Measurements from ENCODE around the gene SPAG9. TPM values are rescaled to one million over a fixed set of nuclear protein-coding genes. Genes with fewer than 3 reads are reported as not detected.

Gene SPAG9
- total and polyA plus RNA-seq, 2 of the 8 experiments (the other 6 are each of a cell fraction or from before 2014, with no cell fraction given): 9.8 to 63.8 TPM

DNA sequence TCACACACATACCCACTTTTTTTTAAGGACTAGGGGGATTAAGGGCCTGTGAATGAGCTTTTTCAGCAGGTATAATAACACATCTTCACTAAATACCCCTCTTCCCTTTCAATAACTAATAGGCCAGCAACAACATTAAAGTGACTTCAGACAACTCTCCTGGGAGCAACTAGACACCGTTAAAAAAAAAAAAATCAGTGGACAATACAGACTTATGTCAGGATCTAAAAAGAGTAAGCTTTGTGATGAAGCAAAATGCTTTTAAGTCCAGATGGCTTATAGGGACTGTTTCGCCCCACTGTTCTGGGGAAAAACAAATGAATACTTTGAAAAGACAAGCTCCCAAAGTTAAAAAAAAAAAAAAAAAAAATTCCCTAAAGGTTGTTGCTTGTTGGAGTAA lies 29.0 kb downstream of the SPAG9 start (continued):
- TF ChIP-seq, protein P1, sequence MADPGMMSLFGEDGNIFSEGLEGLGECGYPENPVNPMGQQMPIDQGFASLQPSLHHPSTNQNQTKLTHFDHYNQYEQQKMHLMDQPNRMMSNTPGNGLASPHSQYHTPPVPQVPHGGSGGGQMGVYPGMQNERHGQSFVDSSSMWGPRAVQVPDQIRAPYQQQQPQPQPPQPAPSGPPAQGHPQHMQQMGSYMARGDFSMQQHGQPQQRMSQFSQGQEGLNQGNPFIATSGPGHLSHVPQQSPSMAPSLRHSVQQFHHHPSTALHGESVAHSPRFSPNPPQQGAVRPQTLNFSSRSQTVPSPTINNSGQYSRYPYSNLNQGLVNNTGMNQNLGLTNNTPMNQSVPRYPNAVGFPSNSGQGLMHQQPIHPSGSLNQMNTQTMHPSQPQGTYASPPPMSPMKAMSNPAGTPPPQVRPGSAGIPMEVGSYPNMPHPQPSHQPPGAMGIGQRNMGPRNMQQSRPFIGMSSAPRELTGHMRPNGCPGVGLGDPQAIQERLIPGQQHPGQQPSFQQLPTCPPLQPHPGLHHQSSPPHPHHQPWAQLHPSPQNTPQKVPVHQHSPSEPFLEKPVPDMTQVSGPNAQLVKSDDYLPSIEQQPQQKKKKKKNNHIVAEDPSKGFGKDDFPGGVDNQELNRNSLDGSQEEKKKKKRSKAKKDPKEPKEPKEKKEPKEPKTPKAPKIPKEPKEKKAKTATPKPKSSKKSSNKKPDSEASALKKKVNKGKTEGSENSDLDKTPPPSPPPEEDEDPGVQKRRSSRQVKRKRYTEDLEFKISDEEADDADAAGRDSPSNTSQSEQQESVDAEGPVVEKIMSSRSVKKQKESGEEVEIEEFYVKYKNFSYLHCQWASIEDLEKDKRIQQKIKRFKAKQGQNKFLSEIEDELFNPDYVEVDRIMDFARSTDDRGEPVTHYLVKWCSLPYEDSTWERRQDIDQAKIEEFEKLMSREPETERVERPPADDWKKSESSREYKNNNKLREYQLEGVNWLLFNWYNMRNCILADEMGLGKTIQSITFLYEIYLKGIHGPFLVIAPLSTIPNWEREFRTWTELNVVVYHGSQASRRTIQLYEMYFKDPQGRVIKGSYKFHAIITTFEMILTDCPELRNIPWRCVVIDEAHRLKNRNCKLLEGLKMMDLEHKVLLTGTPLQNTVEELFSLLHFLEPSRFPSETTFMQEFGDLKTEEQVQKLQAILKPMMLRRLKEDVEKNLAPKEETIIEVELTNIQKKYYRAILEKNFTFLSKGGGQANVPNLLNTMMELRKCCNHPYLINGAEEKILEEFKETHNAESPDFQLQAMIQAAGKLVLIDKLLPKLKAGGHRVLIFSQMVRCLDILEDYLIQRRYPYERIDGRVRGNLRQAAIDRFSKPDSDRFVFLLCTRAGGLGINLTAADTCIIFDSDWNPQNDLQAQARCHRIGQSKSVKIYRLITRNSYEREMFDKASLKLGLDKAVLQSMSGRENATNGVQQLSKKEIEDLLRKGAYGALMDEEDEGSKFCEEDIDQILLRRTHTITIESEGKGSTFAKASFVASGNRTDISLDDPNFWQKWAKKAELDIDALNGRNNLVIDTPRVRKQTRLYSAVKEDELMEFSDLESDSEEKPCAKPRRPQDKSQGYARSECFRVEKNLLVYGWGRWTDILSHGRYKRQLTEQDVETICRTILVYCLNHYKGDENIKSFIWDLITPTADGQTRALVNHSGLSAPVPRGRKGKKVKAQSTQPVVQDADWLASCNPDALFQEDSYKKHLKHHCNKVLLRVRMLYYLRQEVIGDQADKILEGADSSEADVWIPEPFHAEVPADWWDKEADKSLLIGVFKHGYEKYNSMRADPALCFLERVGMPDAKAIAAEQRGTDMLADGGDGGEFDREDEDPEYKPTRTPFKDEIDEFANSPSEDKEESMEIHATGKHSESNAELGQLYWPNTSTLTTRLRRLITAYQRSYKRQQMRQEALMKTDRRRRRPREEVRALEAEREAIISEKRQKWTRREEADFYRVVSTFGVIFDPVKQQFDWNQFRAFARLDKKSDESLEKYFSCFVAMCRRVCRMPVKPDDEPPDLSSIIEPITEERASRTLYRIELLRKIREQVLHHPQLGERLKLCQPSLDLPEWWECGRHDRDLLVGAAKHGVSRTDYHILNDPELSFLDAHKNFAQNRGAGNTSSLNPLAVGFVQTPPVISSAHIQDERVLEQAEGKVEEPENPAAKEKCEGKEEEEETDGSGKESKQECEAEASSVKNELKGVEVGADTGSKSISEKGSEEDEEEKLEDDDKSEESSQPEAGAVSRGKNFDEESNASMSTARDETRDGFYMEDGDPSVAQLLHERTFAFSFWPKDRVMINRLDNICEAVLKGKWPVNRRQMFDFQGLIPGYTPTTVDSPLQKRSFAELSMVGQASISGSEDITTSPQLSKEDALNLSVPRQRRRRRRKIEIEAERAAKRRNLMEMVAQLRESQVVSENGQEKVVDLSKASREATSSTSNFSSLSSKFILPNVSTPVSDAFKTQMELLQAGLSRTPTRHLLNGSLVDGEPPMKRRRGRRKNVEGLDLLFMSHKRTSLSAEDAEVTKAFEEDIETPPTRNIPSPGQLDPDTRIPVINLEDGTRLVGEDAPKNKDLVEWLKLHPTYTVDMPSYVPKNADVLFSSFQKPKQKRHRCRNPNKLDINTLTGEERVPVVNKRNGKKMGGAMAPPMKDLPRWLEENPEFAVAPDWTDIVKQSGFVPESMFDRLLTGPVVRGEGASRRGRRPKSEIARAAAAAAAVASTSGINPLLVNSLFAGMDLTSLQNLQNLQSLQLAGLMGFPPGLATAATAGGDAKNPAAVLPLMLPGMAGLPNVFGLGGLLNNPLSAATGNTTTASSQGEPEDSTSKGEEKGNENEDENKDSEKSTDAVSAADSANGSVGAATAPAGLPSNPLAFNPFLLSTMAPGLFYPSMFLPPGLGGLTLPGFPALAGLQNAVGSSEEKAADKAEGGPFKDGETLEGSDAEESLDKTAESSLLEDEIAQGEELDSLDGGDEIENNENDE (IDR thresholded peaks at IDR 0.05; ENCODE audit: insufficient replicate concordance, low read length): no peak
- TF ChIP-seq KDM5A (IDR thresholded peaks at IDR 0.05; ENCODE audit: low read length): no peak
- TF ChIP-seq HDAC2 (IDR thresholded peaks at IDR 0.05; ENCODE audit: borderline replicate concordance in 1 of 2, low read depth in 2 of 2, low read length in 2 of 2): no peak
- TF ChIP-seq, protein P2, sequence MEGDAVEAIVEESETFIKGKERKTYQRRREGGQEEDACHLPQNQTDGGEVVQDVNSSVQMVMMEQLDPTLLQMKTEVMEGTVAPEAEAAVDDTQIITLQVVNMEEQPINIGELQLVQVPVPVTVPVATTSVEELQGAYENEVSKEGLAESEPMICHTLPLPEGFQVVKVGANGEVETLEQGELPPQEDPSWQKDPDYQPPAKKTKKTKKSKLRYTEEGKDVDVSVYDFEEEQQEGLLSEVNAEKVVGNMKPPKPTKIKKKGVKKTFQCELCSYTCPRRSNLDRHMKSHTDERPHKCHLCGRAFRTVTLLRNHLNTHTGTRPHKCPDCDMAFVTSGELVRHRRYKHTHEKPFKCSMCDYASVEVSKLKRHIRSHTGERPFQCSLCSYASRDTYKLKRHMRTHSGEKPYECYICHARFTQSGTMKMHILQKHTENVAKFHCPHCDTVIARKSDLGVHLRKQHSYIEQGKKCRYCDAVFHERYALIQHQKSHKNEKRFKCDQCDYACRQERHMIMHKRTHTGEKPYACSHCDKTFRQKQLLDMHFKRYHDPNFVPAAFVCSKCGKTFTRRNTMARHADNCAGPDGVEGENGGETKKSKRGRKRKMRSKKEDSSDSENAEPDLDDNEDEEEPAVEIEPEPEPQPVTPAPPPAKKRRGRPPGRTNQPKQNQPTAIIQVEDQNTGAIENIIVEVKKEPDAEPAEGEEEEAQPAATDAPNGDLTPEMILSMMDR (IDR thresholded peaks at IDR 0.05; ENCODE audit: control extremely low read depth in 1 of 3, insufficient read depth in 1 of 3, low read depth in 1 of 3, low read length in 3 of 3): no peak
- TF ChIP-seq SIN3A (conservative IDR thresholded peaks at IDR 0.05 in 1 of 2, IDR thresholded peaks at IDR 0.05 in 1 of 2; ENCODE audit: low read depth in 1 of 2, low read length in 2 of 2): no peak
- TF ChIP-seq, protein P3, sequence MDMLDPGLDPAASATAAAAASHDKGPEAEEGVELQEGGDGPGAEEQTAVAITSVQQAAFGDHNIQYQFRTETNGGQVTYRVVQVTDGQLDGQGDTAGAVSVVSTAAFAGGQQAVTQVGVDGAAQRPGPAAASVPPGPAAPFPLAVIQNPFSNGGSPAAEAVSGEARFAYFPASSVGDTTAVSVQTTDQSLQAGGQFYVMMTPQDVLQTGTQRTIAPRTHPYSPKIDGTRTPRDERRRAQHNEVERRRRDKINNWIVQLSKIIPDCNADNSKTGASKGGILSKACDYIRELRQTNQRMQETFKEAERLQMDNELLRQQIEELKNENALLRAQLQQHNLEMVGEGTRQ (IDR thresholded peaks at IDR 0.05; ENCODE audit: low read length): no peak

Measured in H1 (cell line).